ENCODE data around the gene ZBTB40. TPM values are rescaled to one million over a fixed set of nuclear protein-coding genes. Genes with fewer than 3 reads are reported as not detected.

ZBTB40 gene
- total and polyA plus RNA-seq, 7 donors, result 3.8 to 14.1 (median 10.0) TPM

- WGBS, 3 donors, result 31 to 44% (median 33%) methylated on average over 17 to 18 of the region's 18 CpGs
- no peak for DNase-seq
- no peaks in the 10 kb centered on the region for H3K36me3 ChIP-seq (ENCODE audit: insufficient read depth in 1 of 2, low read depth in 1 of 2)
- no peak overlapping the region for H3K27ac ChIP-seq
- peaks cover 0 to 55% (median 28%) of the 10 kb centered on the region in 3 donors for H3K27me3 ChIP-seq (ENCODE audit: insufficient read depth in 3 of 3, low read length in 2 of 3)
- no peaks in the 10 kb centered on the region for H3K4me1 ChIP-seq
- H3K9me3 ChIP-seq, result no peaks in the 10 kb centered on the region
- no peak for TF ChIP-seq CTCF (IDR thresholded peaks at IDR 0.05)
- intact Hi-C loops (cut with DNase I), result no loop called here
- H3K4me3 ChIP-seq, result no peak overlapping the region
- ATAC-seq, result no peak
Measured at GRCh38 chr1:22553104-22553880, 101.6 kb downstream of the ZBTB40 start.

- Histone ChIP-seq H3K27me3 (ENCODE audit: insufficient read depth in 3 of 3, low read length in 2 of 3) (peaks cover 0 to 58% (median 28%) of the 10 kb centered on the region in 3 donors), H3K27ac (no peak overlapping the region), H3K4me3 (no peak overlapping the region), H3K36me3 (ENCODE audit: insufficient read depth in 1 of 2, low read depth in 1 of 2) (no peaks in the 10 kb centered on the region), H3K9me3 (no peaks in the 10 kb centered on the region), H3K4me1 (no peaks in the 10 kb centered on the region)
- no peak for ATAC-seq
- 85 to 91% (median 87%) methylated on average over 8 of the region's 8 CpGs for WGBS, 3 donors
- TF ChIP-seq CTCF (IDR thresholded peaks at IDR 0.05), result no peak
- DNase-seq, result no peak
- intact Hi-C loops (cut with DNase I), result no loop called here
Measured at GRCh38 chr1:22553991-22554522, 102.4 kb downstream of the ZBTB40 start.

- Histone ChIP-seq H3K4me1 (no peaks in the 10 kb centered on the region), H3K36me3 (ENCODE audit: insufficient read depth in 1 of 2, low read depth in 1 of 2) (no peaks in the 10 kb centered on the region), H3K9me3 (no peaks in the 10 kb centered on the region), H3K27me3 (ENCODE audit: insufficient read depth in 3 of 3, low read length in 2 of 3) (peaks cover 0 to 62% (median 28%) of the 10 kb centered on the region in 3 donors), H3K27ac (no peak overlapping the region), H3K4me3 (no peak overlapping the region)
- ATAC-seq (no peak), DNase-seq (no peak)
- TF ChIP-seq CTCF (IDR thresholded peaks at IDR 0.05), result no peak
- intact Hi-C loops (cut with DNase I), result no loop called here
- WGBS, 3 donors, result 17 to 40% (median 39%) methylated on average over 3 of the region's 3 CpGs
Measured at GRCh38 chr1:22555371-22555656, 103.7 kb downstream of the ZBTB40 start.

- no peak overlapping the region for H3K27ac ChIP-seq
- no peak for TF ChIP-seq CTCF (IDR thresholded peaks at IDR 0.05)
- DNase-seq (no peak), ATAC-seq (no peak)
- intact Hi-C loops (cut with DNase I), result no loop called here
- no peaks in the 10 kb centered on the region for H3K4me1 ChIP-seq
- no peaks in the 10 kb centered on the region for H3K9me3 ChIP-seq
- peaks cover 0 to 74% (median 32%) of the 10 kb centered on the region in 3 donors for H3K27me3 ChIP-seq (ENCODE audit: insufficient read depth in 3 of 3, low read length in 2 of 3)
- no peaks in the 10 kb centered on the region for H3K36me3 ChIP-seq (ENCODE audit: insufficient read depth in 1 of 2, low read depth in 1 of 2)
- H3K4me3 ChIP-seq, result no peak overlapping the region
- 35 to 45% (median 40%) methylated on average over 11 to 13 of the region's 13 CpGs for WGBS, 3 donors
Measured at GRCh38 chr1:22556391-22557104, 104.9 kb downstream of the ZBTB40 start.

All from psoas muscle (tissue), 8 donors.